ENCODE results near the gene SLC5A6.

GRCh38 chr2:27184115-27184514 lies 28.0 kb downstream of the SLC5A6 start:
- TF ChIP-seq POLR2A (IDR thresholded peaks at IDR 0.05) (no peak), POLR2AphosphoS5 (IDR thresholded peaks at IDR 0.05) (no peak), CTCF (IDR thresholded peaks at IDR 0.05) (no peak), EP300 (IDR thresholded peaks at IDR 0.05) (no peak)

All from stomach (tissue), 4 donors.